GM12878 (cell line): ENCODE measurements around the gene NAA60. TPM values are rescaled to one million over a fixed set of nuclear protein-coding genes. Genes with fewer than 3 reads are reported as not detected.

Source experiments
- ATAC-seq: fragments of 200-7000 bp; cut with Tn5 transposase; 3 replicates; pipeline ENCODE4 v1.9.1; 2020; ENCODE audit warnings: mild to moderate bottlenecking, moderate library complexity
- BruUV-seq: library from RNA; stranded (reverse); fragments of 400-500 nt; replicated peaks from 2 replicates; lab custom pipeline; 2021; lab: Mats Ljungman, UMichigan
- CTCF ChIA-PET: fragments of 300-600 bp; sonication (Branson Sonifier 250); formaldehyde crosslinking; extraction: SDS; loops from one replicate; lab custom pipeline; 2021; ENCODE audit warnings: inconsistent platforms; lab: Yijun Ruan, JAX
- POLR2A ChIA-PET: fragments of 350-600 bp; formaldehyde crosslinking; extraction: SDS; loops from one replicate; lab custom pipeline; 2021; ENCODE audit warnings: inconsistent platforms; lab: Charles Lee
- RAD21 ChIA-PET: fragments of 300-600 bp; sonication (Branson Sonifier 250); formaldehyde crosslinking; loops from one replicate; lab custom pipeline; 2023; ENCODE audit warnings: antibody characterized with exemption; ENCODE audit not compliant: unreplicated experiment; lab: Charles Lee
- SMC1A ChIA-PET: fragments of 300-600 bp; sonication (Branson Sonifier 250); formaldehyde crosslinking; loops from one replicate; lab custom pipeline; 2023; ENCODE audit not compliant: unreplicated experiment, uncharacterized antibody; lab: Charles Lee
- DNase-seq: peaks from one replicate; pipeline ENCODE4 v3.0.0-alpha.2; 2011; ENCODE audit warnings: low read depth, low spot score
- FAIRE-seq: peaks from 3 replicates; lab custom pipeline; 2011; peaks lifted over from hg19 to GRCh38; lab: Jason Lieb, UNC
- H2AFZ ChIP-seq: 2 replicates; pipeline ENCODE4 v1.6.0; 2011; ENCODE audit warnings: low read depth, low read length, control low read depth; ENCODE audit not compliant: control insufficient read depth
- H3K27ac ChIP-seq: 2 replicates; pipeline ENCODE4 v1.5.1; 2011; ENCODE audit warnings: control low read depth; ENCODE audit not compliant: control insufficient read depth, insufficient read depth
- H3K27me3 ChIP-seq, 2 experiments: replicated peaks in 1 of 2; 2 replicates each; pipeline versions ENCODE4 v1.6.0 to v1.6.1; 2011; ENCODE audit warnings: low read length in 1 of 2; ENCODE audit not compliant: control insufficient read depth in 2 of 2, insufficient read depth in 2 of 2
- H3K36me3 ChIP-seq, 2 experiments: 2 replicates each; pipeline ENCODE4 v1.5.1; 2011; ENCODE audit warnings: low read length in 1 of 2; ENCODE audit not compliant: control insufficient read depth in 2 of 2, insufficient read depth in 2 of 2
- H3K4me1 ChIP-seq: 2 replicates; pipeline ENCODE4 v1.6.1; 2011; ENCODE audit warnings: mild to moderate bottlenecking, low read length, moderate library complexity, mixed read lengths; ENCODE audit not compliant: control insufficient read depth, insufficient read depth
- H3K4me2 ChIP-seq: 2 replicates; pipeline ENCODE4 v1.6.0; 2011; ENCODE audit warnings: control low read depth; ENCODE audit not compliant: control insufficient read depth, insufficient read depth
- H3K4me3 ChIP-seq: fragments of 200-600 bp; sonication (generic); 2 replicates; pipeline ENCODE4 v1.5.1; 2016
- H3K79me2 ChIP-seq: 2 replicates; pipeline ENCODE4 v1.6.0; 2011; ENCODE audit warnings: low read length; ENCODE audit not compliant: control insufficient read depth, insufficient read depth
- H3K9ac ChIP-seq: 2 replicates; pipeline ENCODE4 v1.8.0; 2011; ENCODE audit warnings: low read length, control low read depth, mixed read lengths; ENCODE audit not compliant: control insufficient read depth, insufficient read depth
- H3K9me3 ChIP-seq: replicated peaks from 3 replicates; pipeline ENCODE4 v1.5.1; 2011; ENCODE audit warnings: mild to moderate bottlenecking, low read length; ENCODE audit not compliant: control insufficient read depth, insufficient read depth
- H4K20me1 ChIP-seq: 2 replicates; pipeline ENCODE4 v1.6.0; 2011; ENCODE audit not compliant: control insufficient read depth, insufficient read depth
- CBX5 ChIP-seq: sonication (generic); IDR thresholded peaks from 2 replicates; pipeline ENCODE4 v1.6.1; 2016; ENCODE audit warnings: low read depth, moderate library complexity, mild to moderate bottlenecking, inconsistent platforms
- MEF2A ChIP-seq: IDR thresholded peaks from 2 replicates; pipeline ENCODE4 v1.6.1; 2011; ENCODE audit warnings: low read depth, mild to moderate bottlenecking, low read length, moderate library complexity; ENCODE audit not compliant: insufficient read depth
- MTA2 ChIP-seq: fragments of 450-650 bp; IDR thresholded peaks from 2 replicates; pipeline ENCODE4 v1.6.1; 2016; ENCODE audit warnings: low read depth, mild to moderate bottlenecking, moderate library complexity
- PML ChIP-seq: IDR thresholded peaks from 2 replicates; pipeline ENCODE4 v1.6.1; 2012; ENCODE audit warnings: low read length, inconsistent platforms
- SMAD5 ChIP-seq: IDR thresholded peaks from 2 replicates; pipeline ENCODE4 v1.6.1; 2016; ENCODE audit warnings: antibody characterized with exemption, low read depth
- WRNIP1 ChIP-seq: IDR thresholded peaks from 2 replicates; pipeline ENCODE4 v1.6.1; 2011; ENCODE audit warnings: low read depth, low read length, improper control_type of control experiment, borderline replicate concordance
- ZBED1 ChIP-seq: IDR thresholded peaks from 2 replicates; pipeline ENCODE4 v1.6.1; 2016; ENCODE audit warnings: borderline replicate concordance
- WGBS: methylation state at CpG from one replicate; pipeline ENCODE4 v1.1.6; 2016; ENCODE audit warnings: low lambda C conversion rate; ENCODE audit not compliant: insufficient replicate concordance, insufficient coverage; ENCODE audit errors: missing lambda C conversion rate; 5-methylcytosine and 5-hydroxymethylcytosine counted together
- in situ Hi-C: fragments of 300-500 bp; cut with MboI; formaldehyde crosslinking; loops from 9 replicates; pipeline ENCODE4 v1.14.3; 2018; ENCODE audit warnings: mixed read lengths
- intact Hi-C: fragments of 100-400 bp; cut with micrococcal nuclease; formaldehyde crosslinking; loops from one replicate; pipeline ENCODE4 v1.14.2; 2022; ENCODE audit not compliant: unreplicated experiment
- polyA plus RNA-seq, 11 experiments: library from polyadenylated mRNA; depleted of rRNA in 4 of 11; unstranded in 6 of 11; stranded (reverse) in 5 of 11; fragments of >200 nt; fragmentation: Nextera tagmentation in 4 of 11; fragmentation: Illumina TruSeq in 1 of 11; extraction: Ambion mirVana in 4 of 11; extraction: Trizol in 1 of 11; gene quantifications; 1 replicate in 1 of 11; 2 replicates in 10 of 11; pipeline versions ENCODE4 v1.2.1 to v1.2.3, GENCODE V29; 2011 to 2016; ENCODE audit warnings: inconsistent platforms in 2 of 11, missing spikeins in 2 of 11, low read depth in 1 of 11
- total RNA-seq, 4 experiments: library from RNA; depleted of rRNA in 3 of 4; stranded (reverse); fragments of >200 nt in 3 of 4; fragmentation: Illumina TruSeq in 1 of 4; extraction: Trizol in 1 of 4; gene quantifications; 2 replicates each; pipeline versions ENCODE4 v1.2.1 to v1.2.3, GENCODE V29; 2013 to 2021
- TF ChIP-seq, protein P1 (sequence below): fragments of 450-650 bp; IDR thresholded peaks from 2 replicates; pipeline ENCODE4 v1.6.1; 2017; ENCODE audit warnings: mild to moderate bottlenecking

The NAA60 gene
- total and polyA plus RNA-seq, 10 of the 15 experiments (the other 5 are each of a cell fraction or from before 2014, with no cell fraction given): 6.2 to 43.1 (median 34.6) TPM

DNA sequence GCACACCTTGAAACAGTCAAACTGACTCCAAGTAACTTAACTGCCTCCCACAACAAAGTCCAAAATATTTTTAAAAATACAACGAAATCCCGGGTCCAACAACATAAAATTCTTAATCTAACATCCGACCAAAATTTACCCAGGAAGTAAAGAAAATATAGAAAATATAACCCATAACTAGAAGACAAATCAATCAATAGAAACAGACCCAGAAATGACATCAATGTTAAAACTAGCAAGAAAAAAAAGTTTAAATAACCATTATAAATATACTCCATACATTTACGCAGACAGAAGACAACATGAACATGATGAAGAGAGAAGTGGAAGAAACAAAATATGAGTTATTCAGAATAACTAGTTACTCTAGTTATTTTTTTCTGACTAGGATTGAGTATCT is 3.8 kb upstream of the NAA60 start:
- no peak for FAIRE-seq
- no peak for DNase-seq
- Histone ChIP-seq H3K4me1 (no peaks in the 10 kb centered on the region), H3K36me3 (peaks cover 0 to 4% of the 10 kb centered on the region in 2 experiments; a peak in 2 of 4 replicates), H4K20me1 (no peaks in the 10 kb centered on the region), H3K4me2 (no peak overlapping the region), H3K9me3 (no peaks in the 10 kb centered on the region; the same call in 2 of the 3 replicates), H2AFZ (no peak overlapping the region), H3K27ac (no peak overlapping the region), H3K9ac (no peak overlapping the region), H3K4me3 (no peak overlapping the region), H3K79me2 (peaks cover 13% of the 10 kb centered on the region)
- no peak for ATAC-seq
- POLR2A ChIA-PET: no interaction called here
- RAD21 ChIA-PET: no interaction called here
- in situ Hi-C loops (no loop called here), intact Hi-C loops (no loop called here)
- no TSS peak for BruUV-seq
- CTCF ChIA-PET: no interaction called here
- SMC1A ChIA-PET: no interaction called here
- TF ChIP-seq WRNIP1 (no peak), CBX5 (no peak), ZBED1 (no peak), MEF2A (no peak), MTA2 (no peak), PML (no peak), SMAD5 (no peak)
- TF ChIP-seq, protein P1, sequence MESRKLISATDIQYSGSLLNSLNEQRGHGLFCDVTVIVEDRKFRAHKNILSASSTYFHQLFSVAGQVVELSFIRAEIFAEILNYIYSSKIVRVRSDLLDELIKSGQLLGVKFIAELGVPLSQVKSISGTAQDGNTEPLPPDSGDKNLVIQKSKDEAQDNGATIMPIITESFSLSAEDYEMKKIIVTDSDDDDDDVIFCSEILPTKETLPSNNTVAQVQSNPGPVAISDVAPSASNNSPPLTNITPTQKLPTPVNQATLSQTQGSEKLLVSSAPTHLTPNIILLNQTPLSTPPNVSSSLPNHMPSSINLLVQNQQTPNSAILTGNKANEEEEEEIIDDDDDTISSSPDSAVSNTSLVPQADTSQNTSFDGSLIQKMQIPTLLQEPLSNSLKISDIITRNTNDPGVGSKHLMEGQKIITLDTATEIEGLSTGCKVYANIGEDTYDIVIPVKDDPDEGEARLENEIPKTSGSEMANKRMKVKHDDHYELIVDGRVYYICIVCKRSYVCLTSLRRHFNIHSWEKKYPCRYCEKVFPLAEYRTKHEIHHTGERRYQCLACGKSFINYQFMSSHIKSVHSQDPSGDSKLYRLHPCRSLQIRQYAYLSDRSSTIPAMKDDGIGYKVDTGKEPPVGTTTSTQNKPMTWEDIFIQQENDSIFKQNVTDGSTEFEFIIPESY: no peak
- TF ChIP-seq, all 136 proteins: peak for 0
- no peaks in the 10 kb centered on the region for H3K27me3 ChIP-seq
- 77% methylated on average over 4 of the region's 4 CpGs for WGBS
